Ovary (tissue), 9 donors: ENCODE data around the gene CENPF. TPM values are rescaled to one million over a fixed set of nuclear protein-coding genes. Genes with fewer than 3 reads are reported as not detected.

Experiments used
- DNase-seq, 5 donors: peaks; one replicate each; pipeline ENCODE4 v3.0.0-alpha.2; 2019 to 2020
- H3K27ac ChIP-seq, 2 donors: fragments of 200-600 bp; one replicate each; pipeline versions ENCODE4 v1.5.1 to v1.8.0; 2019 to 2022
- H3K27me3 ChIP-seq: fragments of 200-600 bp; one replicate; pipeline ENCODE4 v1.8.0; 2022
- H3K36me3 ChIP-seq: fragments of 200-600 bp; sonication (generic); one replicate; pipeline ENCODE4 v1.5.1; 2019
- H3K4me1 ChIP-seq: one replicate; pipeline ENCODE4 v1.8.1; 2013; ENCODE audit warnings: mild to moderate bottlenecking, moderate library complexity; ENCODE audit not compliant: insufficient read depth
- H3K4me3 ChIP-seq: fragments of 200-600 bp; sonication (generic); one replicate; pipeline ENCODE4 v1.5.1; 2017
- H3K9me3 ChIP-seq, 2 donors: fragments of 200-600 bp in 1 of 2; sonication (generic) in 1 of 2; one replicate each; pipeline versions ENCODE4 v1.5.1 to v1.8.1; 2013 to 2019; ENCODE audit warnings: mild to moderate bottlenecking in 1 of 2, moderate library complexity in 1 of 2
- CTCF ChIP-seq, 3 donors: fragments of 450-650 bp in 2 of 3; fragments of 200-600 bp in 1 of 3; IDR thresholded peaks; one replicate each; pipeline versions ENCODE4 v1.5.1 to v1.8.0; 2016 to 2022; ENCODE audit warnings: antibody characterized with exemption in 3 of 3, mild to moderate bottlenecking in 1 of 3
- EP300 ChIP-seq: sonication (generic); formaldehyde crosslinking; IDR thresholded peaks from one replicate; pipeline ENCODE4 v1.6.1; 2017; ENCODE audit warnings: antibody characterized with exemption
- POLR2A ChIP-seq: fragments of 450-650 bp; IDR thresholded peaks from one replicate; pipeline ENCODE4 v1.6.1; 2017; ENCODE audit warnings: antibody characterized with exemption, mild to moderate bottlenecking, moderate library complexity
- WGBS, 3 donors: extraction: QIAGEN DNeasy Blood & Tissue Kit in 1 of 3; methylation state at CpG; one replicate each; pipeline versions ENCODE4 v1.1.5 to v1.1.7; 2013 to 2017; 5-methylcytosine and 5-hydroxymethylcytosine counted together
- intact Hi-C, 4 donors: fragments of 100-400 bp; cut with DNase I; formaldehyde crosslinking; loops; one replicate each; pipeline versions ENCODE4 v1.11.0 to v1.15.1; 2022 to 2023
- polyA plus RNA-seq, 2 donors: library from polyadenylated mRNA; stranded (reverse); fragments of 200-250 nt in 1 of 2; fragments of 350-450 nt in 1 of 2; fragmentation: Illumina TruSeq in 1 of 2; extraction: RNeasy Lipid Tissue Mini Kit (QIAGEN cat#74804) in 1 of 2; gene quantifications; one replicate each; pipeline ENCODE4 v1.2.3, GENCODE V29; 2013 to 2014
- total RNA-seq, 7 donors: library from RNA; depleted of rRNA in 2 of 7; stranded (reverse); fragments of >200 nt in 2 of 7; fragmentation: NEBNext Ultra II Directional in 3 of 7; extraction: Animal tissue kit (Norgen Biotek cat#: 25700) in 3 of 7; gene quantifications; one replicate each; pipeline versions ENCODE4 v1.1.0 to v1.2.4, GENCODE V29; 2016 to 2023
- donor health status: DM: no; HTN: no; CAD: no; lungs with moderate emphysema.
- donor health status: DM: no; HTN: no; CAD: no.
- donor health status: Bipolar disorder and iron deficiency.
- donor health status: DM: yes; HTN: yes; CAD: no.
- donor health status: DM: no; HTN: no; CAD: no.
- donor health status: DM: yes; HTN: yes; CAD: no.

Gene CENPF
- total and polyA plus RNA-seq, 9 donors: 0.45 to 2.6 (median 1.4) TPM

- WGBS, 3 donors: 38 to 56% (median 44%) methylated on average over 1 of the region's 1 CpG
- no peaks in the 10 kb centered on the region for H3K9me3 ChIP-seq
- no peak for DNase-seq
Observed at GRCh38 chr1:214565310-214565709, 37.7 kb upstream of the CENPF start.

GRCh38 chr1:214566158-214567104 is 36.6 kb upstream of the CENPF start:
- H3K27me3 ChIP-seq: no peaks in the 10 kb centered on the region
- H3K27ac ChIP-seq: no peak overlapping the region
- TF ChIP-seq POLR2A (no peak), EP300 (no peak), CTCF (IDR thresholded peaks at IDR 0.05) (no peak)
- H3K4me1 ChIP-seq: peaks cover 2% of the 10 kb centered on the region
- intact Hi-C loops: no loop called here
- H3K36me3 ChIP-seq: no peaks in the 10 kb centered on the region
- 65 to 77% (median 69%) methylated on average over 3 of the region's 3 CpGs for WGBS, 3 donors
- DNase-seq: no peak
- H3K4me3 ChIP-seq: no peak overlapping the region
- no peaks in the 10 kb centered on the region for H3K9me3 ChIP-seq

More at GRCh38 chr1:214565310-214565709, 37.7 kb upstream of the CENPF start:
- Histone ChIP-seq H3K4me1 (no peaks in the 10 kb centered on the region), H3K27me3 (no peaks in the 10 kb centered on the region), H3K36me3 (no peaks in the 10 kb centered on the region), H3K27ac (no peak overlapping the region), H3K4me3 (no peak overlapping the region)
- intact Hi-C loops: no loop called here
- TF ChIP-seq POLR2A (no peak), CTCF (IDR thresholded peaks at IDR 0.05) (no peak), EP300 (no peak)

- Histone ChIP-seq H3K36me3 (no peaks in the 10 kb centered on the region), H3K27me3 (no peaks in the 10 kb centered on the region), H3K27ac (no peak overlapping the region), H3K9me3 (no peaks in the 10 kb centered on the region), H3K4me3 (no peak overlapping the region), H3K4me1 (peaks cover 7% of the 10 kb centered on the region)
- no peak for DNase-seq
- intact Hi-C loops: no loop called here
- 94 to 96% (median 95%) methylated on average over 2 of the region's 2 CpGs for WGBS, 3 donors
- TF ChIP-seq CTCF (IDR thresholded peaks at IDR 0.05) (no peak), POLR2A (no peak), EP300 (no peak)
Observed at GRCh38 chr1:214567481-214567980, 35.5 kb upstream of the CENPF start.

GRCh38 chr1:214568328-214568727 is 34.7 kb upstream of the CENPF start:
- Histone ChIP-seq H3K4me1 (peaks cover 7% of the 10 kb centered on the region), H3K36me3 (no peaks in the 10 kb centered on the region), H3K27ac (no peak overlapping the region), H3K9me3 (no peaks in the 10 kb centered on the region), H3K4me3 (no peak overlapping the region), H3K27me3 (no peaks in the 10 kb centered on the region)
- no peak for DNase-seq
- intact Hi-C loops: no loop called here
- 40 to 50% (median 48%) methylated on average over 4 of the region's 4 CpGs for WGBS, 3 donors
- no peak for TF ChIP-seq CTCF (IDR thresholded peaks at IDR 0.05)
- TF ChIP-seq POLR2A: no peak
- TF ChIP-seq EP300: no peak
